ENCODE measurements around the gene MRPL34. TPM values are rescaled to one million over a fixed set of nuclear protein-coding genes. Genes with fewer than 3 reads are reported as not detected.

The MRPL34 gene
- polyA plus RNA-seq, 3 donors from 2014 or later = 189 to 270 (median 197) TPM

DNA sequence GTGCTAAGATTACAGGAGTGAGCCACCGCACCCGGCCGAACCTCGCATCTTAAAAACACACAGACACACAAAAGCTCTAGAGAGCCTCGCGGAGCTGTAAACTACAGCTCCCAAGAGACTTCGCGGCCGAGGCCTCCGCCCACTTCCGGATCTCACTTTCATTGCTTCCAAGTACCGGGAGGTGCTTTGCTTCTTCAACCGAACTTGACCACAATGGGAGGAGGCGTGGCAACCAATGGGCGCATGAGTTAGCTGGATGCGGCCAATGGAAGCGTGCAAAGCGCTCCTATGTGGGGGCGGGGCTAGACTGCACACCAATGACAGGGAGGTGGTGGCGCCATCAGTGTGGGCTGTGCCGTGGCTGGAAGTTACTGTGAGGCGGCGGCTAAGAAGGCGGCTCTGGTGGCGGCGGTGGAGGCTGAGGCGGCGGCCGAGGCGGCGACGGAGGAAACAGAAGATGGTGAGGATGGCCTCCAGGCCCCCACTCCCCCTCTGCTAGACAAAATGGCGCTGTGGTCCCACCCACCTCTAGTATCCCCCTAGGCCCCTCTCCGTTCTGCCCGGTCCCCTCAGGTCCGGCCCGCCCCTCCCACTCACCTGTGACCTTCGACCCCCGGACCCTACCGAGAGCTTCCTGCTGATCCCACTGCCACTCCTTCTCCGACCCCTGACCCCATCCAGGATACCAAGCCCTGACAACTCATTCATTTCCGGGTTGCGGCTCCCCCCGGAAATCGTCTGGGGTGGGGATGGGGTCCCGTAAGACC lies 3.7 kb downstream of the MRPL34 start, which contains the start of gene DDA1:
Gene DDA1, plus strand, starts transcription at position 366 of the 767 bp plus-strand sequence. Its CDS starts 92 bp downstream, at position 458.
- Mint-ChIP-seq H3K9me3 (no peaks in the 10 kb centered on the region), H3K4me1 (peaks cover 50 to 51% of the 10 kb centered on the region in 2 donors), H3K27ac (peak within 1 kb of the TSS; percentile 85 to 97 (median 94)), H3K4me3 (peak within 1 kb of the TSS; percentile 88 to 99 (median 95)), H3K27me3 (ENCODE audit: low read depth in 3 of 3) (peaks cover 6 to 11% (median 9%) of the 10 kb centered on the region in 3 donors), H3K36me3 (no peaks in the 10 kb centered on the region)
- peak; percentile 99 for DNase-seq

DNA sequence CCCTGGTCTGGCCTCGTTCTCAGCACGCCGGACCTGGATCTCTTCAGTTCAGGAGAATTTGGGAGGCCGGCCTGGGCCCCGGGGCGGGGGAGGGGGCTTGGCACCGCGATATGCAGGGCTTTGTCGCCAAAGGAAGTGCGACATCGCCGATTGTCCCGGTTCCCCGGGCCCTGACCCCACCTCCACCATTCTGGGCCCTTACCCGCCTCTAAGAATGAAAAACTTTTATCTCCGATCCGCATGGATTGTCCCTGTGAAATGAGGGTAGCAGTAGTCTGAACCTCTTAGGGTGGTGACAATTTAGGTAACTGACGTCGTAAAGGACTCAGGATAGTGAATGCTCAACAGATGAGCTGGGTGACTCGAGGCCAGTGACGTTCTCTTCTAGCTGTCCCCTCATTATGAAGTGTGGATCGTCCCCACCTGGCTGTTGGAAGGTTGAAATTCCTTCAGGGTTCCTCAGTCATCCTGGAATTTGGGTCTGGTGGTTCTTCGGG lies 4.3 kb downstream of the MRPL34 start:
- Mint-ChIP-seq H3K27ac (peak overlapping the region; percentile 85 to 97 (median 94)), H3K4me3 (peak overlapping the region; percentile 88 to 99 (median 95)), H3K4me1 (peaks cover 44 to 45% of the 10 kb centered on the region in 2 donors), H3K36me3 (no peaks in the 10 kb centered on the region), H3K9me3 (no peaks in the 10 kb centered on the region), H3K27me3 (ENCODE audit: low read depth in 3 of 3) (peaks cover 6 to 10% (median 9%) of the 10 kb centered on the region in 3 donors)
- no peak for DNase-seq

DNA sequence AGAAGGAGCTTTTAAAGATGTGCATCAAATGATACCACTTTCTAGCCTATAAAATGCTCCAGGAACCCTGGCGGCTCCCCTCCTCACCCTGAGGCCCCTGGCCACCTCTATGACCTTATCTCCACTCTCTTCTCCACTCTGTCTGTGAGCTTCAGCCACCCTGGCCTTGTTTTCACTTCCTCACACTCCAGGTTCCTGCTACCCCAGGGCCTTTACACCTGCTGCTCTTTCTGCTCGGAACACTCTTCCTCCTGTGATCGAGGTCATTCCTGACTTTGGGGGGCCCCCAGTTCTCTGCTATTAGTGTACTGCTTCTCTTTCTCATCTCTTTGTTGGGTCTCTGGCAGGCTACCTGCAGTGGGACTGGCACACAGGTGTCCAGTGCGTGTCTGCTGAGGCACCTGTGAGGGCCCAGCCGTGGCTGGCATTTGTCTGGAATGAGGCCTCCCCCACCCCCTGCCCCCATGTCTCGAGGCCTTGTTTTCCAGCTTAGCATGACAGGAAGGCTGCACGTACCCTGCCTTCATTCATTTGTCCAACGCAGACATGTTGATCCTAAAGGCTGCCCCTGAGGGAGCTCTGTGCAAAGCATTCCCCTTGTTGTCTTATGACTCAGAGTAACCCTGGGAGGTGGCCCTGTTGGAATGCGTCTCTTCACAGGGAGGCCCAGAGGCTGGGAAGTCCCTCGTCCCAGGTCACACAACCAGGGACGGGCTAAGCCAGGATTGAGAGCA lies 6.0 kb downstream of the MRPL34 start:
- Mint-ChIP-seq H3K9me3 (no peaks in the 10 kb centered on the region), H3K4me3 (peak overlapping the region; percentile 14 to 61 (median 46)), H3K27ac (peak overlapping the region in 4 of 6 donors; percentile 40 to 80 (median 44)), H3K36me3 (no peaks in the 10 kb centered on the region), H3K4me1 (peaks cover 30 to 34% of the 10 kb centered on the region in 2 donors), H3K27me3 (ENCODE audit: low read depth in 3 of 3) (peaks cover 5 to 9% (median 6%) of the 10 kb centered on the region in 3 donors)
- no peak for DNase-seq

DNA sequence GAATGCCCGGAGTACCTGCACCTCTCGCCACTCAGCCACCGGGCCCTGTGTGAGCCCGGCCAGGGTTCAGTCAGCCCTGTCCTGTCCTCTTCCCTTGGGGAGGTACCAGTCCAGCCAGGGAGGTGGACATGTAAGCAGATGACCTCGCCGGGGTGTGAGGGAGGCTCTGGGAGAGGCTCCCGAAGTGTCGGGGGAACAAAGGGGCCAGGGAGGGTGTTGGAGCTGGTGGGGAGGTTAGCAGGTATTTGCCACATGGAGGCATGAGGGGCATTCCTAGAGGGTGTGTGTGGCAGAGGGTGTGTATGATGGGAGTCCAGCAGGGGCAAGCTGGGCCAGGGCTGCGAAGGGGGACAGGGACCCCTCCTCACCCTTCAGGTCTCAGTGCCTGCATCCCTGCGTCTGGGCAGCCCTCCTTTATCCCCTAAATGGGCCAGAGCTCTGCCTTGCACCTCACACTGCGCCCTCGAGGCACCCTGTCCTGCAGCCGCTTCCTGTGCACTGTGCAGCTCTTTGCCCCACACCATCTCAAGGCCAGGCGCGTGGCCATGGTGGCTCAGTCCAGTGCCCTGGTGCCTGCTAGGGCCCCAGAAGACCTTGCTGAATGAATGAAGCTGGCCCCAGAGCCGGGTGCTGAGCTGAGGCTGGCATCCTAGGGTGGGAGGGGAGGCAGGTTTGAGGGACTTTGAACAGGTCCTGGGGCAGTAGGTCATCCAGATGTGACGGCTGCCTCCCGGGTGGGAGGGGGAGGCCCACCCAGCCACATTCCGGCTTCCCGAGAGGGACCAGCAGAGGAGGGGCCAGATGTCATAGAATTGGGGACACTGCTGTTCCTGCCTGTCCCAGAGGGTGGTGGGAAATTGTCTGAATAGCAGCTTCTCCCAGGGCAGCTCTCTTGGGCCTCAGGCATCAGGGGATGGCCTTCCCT lies 6.8 kb downstream of the MRPL34 start:
- no peaks in the 10 kb centered on the region for H3K9me3 Mint-ChIP-seq
- H3K4me3 Mint-ChIP-seq = no peak overlapping the region
- H3K27ac Mint-ChIP-seq = no peak overlapping the region

GRCh38 chr19:17314007-17314593 lies 8.4 kb downstream of the MRPL34 start:
- no peak overlapping the region for H3K4me3 Mint-ChIP-seq

More for the DNA sequence above, 6.8 kb downstream of the MRPL34 start:
- DNase-seq = no peak
- Mint-ChIP-seq H3K4me1 (peaks cover 28 to 32% of the 10 kb centered on the region in 2 donors), H3K36me3 (no peaks in the 10 kb centered on the region), H3K27me3 (ENCODE audit: low read depth in 3 of 3) (peaks cover 5 to 9% (median 6%) of the 10 kb centered on the region in 3 donors)

DNA sequence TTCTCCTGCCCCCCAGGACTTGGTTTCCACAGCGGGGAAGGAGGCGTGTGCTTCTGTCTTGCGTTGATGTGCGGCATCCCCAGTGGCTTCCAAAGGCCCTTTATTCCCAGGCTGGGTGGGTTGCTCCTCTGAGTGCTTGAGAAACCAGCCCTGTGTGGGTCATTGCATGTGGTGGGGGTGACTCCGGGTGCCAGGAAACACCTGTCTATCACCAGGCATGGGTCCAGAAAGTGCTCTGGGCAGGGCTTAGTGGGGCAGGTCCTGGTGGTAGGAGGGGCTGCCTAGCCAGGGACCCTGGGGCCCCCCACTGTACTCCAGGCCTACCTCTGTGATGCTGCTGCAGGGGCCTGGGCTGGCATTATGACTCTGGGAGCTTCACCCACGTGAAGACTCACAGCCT lies 13.3 kb downstream of the MRPL34 start:
- Mint-ChIP-seq H3K27me3 (ENCODE audit: low read depth in 3 of 3) (peaks cover 2 to 5% (median 3%) of the 10 kb centered on the region in 3 donors), H3K27ac (no peak overlapping the region), H3K4me1 (peaks cover 0 to 8% of the 10 kb centered on the region in 2 donors), H3K4me3 (no peak overlapping the region), H3K9me3 (no peaks in the 10 kb centered on the region), H3K36me3 (peaks cover 0 to 13% (median 4%) of the 10 kb centered on the region in 3 donors)
- no peak for DNase-seq

More at GRCh38 chr19:17314007-17314593, 8.4 kb downstream of the MRPL34 start:
- no peak for DNase-seq
- Mint-ChIP-seq H3K27me3 (ENCODE audit: low read depth in 3 of 3) (peaks cover 4 to 5% (median 4%) of the 10 kb centered on the region in 3 donors), H3K4me1 (peaks cover 17 to 25% of the 10 kb centered on the region in 2 donors), H3K9me3 (no peaks in the 10 kb centered on the region), H3K36me3 (no peaks in the 10 kb centered on the region), H3K27ac (no peak overlapping the region)

DNA sequence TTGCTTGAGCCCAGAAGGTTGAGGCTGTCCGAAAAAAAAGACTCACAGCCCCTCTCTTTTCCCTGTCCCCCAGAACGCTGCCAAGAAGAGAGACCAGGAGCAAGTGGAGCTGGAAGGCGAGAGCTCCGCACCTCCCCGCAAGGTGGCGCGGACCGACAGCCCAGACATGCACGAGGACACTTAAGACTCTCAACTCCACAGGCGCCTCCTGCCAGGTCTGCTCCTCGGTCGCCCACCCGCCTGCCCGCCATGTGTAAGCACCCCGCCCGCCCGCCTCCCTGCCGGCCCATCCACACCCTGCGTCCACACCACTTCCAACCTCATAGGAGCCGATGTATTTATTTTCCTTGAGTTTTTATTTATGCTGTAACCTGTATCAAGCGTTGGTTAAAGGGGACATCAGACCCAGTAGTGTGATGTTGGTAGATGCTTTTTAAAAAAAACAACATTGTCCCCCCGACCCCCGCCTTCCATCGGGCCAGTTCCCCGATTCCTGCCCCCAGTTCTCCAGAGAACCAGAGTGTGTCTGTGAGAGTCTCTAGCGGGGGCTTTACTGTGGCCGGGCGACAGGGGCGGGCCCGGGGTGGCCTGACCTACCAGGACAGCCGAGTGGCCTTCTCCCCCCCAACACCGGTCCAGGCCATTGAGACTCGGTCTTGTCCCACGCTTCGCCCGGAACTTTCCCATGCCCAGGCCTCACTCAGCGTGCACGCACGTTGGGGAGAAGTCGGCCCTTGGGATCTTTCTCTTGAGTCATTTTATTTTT lies 14.0 kb downstream of the MRPL34 start:
- H3K4me1 Mint-ChIP-seq = peaks cover 0 to 8% of the 10 kb centered on the region in 2 donors
- no peaks in the 10 kb centered on the region for H3K9me3 Mint-ChIP-seq
- no peak overlapping the region for H3K27ac Mint-ChIP-seq
- peaks cover 2 to 5% (median 3%) of the 10 kb centered on the region in 3 donors for H3K27me3 Mint-ChIP-seq (ENCODE audit: low read depth in 3 of 3)
- H3K4me3 Mint-ChIP-seq = no peak overlapping the region
- H3K36me3 Mint-ChIP-seq = peaks cover 0 to 13% (median 4%) of the 10 kb centered on the region in 3 donors
- no peak for DNase-seq

DNA sequence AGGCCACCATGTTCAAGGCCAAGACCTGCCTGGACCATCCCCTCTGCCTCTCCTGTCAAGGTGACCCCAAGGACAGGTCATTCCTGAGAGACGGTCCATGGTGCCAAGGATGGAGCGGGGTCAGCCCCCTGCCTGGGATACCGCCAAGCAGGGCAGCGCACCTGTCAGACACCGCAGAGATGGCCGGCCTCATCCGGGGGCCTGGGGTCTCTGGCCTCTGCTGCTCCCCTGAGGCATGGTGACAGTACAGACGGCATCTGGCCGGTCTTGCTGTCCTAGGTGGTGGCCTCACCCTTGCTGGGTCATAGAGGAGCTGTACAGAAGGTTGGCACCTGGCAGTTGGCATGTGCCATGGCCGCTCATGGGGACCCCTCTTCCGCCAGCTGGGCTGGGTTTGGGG lies 14.8 kb downstream of the MRPL34 start:
- Mint-ChIP-seq H3K4me3 (no peak overlapping the region), H3K36me3 (peaks cover 0 to 13% (median 4%) of the 10 kb centered on the region in 3 donors), H3K27me3 (ENCODE audit: low read depth in 3 of 3) (peaks cover 2 to 5% (median 3%) of the 10 kb centered on the region in 3 donors), H3K4me1 (peaks cover 0 to 8% of the 10 kb centered on the region in 2 donors), H3K27ac (no peak overlapping the region), H3K9me3 (no peaks in the 10 kb centered on the region)
- no peak for DNase-seq

DNA sequence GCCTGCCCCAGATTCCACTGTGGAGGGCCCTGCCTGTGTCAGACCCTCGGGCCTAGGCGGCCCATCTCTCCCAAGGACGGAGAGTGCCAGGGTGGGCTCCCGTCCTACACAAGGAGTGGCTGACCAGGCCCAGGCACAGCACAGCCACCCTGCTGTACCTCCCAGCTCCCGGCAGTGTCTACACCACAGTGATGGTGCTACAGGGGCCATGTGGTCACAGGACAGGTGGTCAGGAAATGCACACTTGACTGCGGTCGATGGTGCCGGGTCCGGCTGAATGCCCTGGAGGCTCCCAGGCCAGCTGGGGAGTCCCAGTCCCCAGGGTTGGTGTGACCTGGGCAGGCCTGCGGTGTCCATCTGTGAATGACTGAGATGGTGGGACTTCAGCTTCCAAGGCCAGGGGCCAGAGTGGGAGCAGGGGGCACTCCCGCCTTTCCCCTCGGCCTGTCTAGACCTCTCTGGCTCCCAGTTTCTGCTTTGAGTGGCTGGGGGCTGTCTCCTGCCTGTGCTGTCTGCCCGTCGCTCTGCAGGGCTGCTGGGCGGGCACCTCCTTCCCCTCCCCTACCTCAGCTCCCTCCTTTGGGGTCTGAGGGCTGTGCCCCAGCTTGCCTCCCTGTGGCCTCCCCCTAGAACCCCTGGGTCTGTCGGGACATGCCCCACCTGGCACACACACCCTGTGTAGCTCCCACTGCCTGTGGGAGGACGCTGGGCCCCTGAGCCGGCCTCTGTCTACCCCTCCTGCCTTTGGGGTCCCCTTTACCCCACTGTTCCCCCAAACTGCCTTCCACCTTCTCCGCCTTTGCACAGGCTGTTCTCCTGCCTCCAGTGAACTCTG lies 16.2 kb downstream of the MRPL34 start:
- peaks cover 0 to 6% of the 10 kb centered on the region in 2 donors for H3K4me1 Mint-ChIP-seq
- no peak overlapping the region for H3K27ac Mint-ChIP-seq
- peaks cover 0 to 13% (median 4%) of the 10 kb centered on the region in 3 donors for H3K36me3 Mint-ChIP-seq
- H3K27me3 Mint-ChIP-seq (ENCODE audit: low read depth in 3 of 3) = peaks cover 2 to 7% (median 2%) of the 10 kb centered on the region in 3 donors
- no peak for DNase-seq
- no peaks in the 10 kb centered on the region for H3K9me3 Mint-ChIP-seq
- H3K4me3 Mint-ChIP-seq = no peak overlapping the region

- no peak overlapping the region for H3K27ac Mint-ChIP-seq
- peaks cover 0 to 13% (median 4%) of the 10 kb centered on the region in 3 donors for H3K36me3 Mint-ChIP-seq
- DNase-seq = no peak
- H3K4me3 Mint-ChIP-seq = no peak overlapping the region
- peaks cover 0 to 7% of the 10 kb centered on the region in 2 donors for H3K4me1 Mint-ChIP-seq
- peaks cover 2 to 7% (median 2%) of the 10 kb centered on the region in 3 donors for H3K27me3 Mint-ChIP-seq (ENCODE audit: low read depth in 3 of 3)
- no peaks in the 10 kb centered on the region for H3K9me3 Mint-ChIP-seq
Measured at GRCh38 chr19:17322854-17323253, 17.2 kb downstream of the MRPL34 start.

DNA sequence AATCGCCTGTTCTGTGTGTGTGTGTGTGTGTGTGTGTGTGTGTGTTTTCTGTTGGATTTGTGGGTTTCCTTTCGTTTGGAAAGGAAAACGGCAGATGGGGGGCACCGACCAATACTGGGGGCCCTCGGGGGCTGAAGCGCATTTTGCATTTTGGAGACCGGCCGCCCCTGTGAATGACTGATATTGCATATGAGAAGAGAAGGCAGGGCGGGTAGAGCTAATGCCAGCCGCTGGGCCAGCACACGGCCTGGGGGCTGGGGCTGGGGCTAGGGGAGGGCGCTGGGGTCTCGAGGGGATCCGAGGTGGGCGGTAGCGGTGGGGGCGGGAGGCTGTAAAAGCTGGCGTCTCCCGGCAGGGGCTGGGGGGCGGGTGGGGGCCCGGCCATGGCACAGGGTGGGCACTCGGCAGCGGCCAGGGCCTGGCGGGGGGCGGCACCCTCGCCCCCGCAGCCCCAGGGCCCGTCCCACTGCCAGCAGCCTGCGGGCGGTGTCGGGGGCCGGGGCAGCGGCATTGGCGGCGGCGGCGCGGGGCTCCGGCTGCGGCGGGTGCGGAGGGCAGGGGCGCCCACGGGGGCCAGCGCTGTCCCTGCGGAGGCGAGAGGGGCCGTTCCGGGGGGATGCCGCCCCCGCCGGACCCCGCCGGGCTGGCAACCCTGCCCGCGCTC lies 17.8 kb downstream of the MRPL34 start:
- H3K27ac Mint-ChIP-seq = no peak overlapping the region
- H3K4me3 Mint-ChIP-seq = no peak overlapping the region
- H3K36me3 Mint-ChIP-seq = peaks cover 0 to 13% (median 4%) of the 10 kb centered on the region in 3 donors
- H3K27me3 Mint-ChIP-seq (ENCODE audit: low read depth in 3 of 3) = peaks cover 2 to 7% (median 2%) of the 10 kb centered on the region in 3 donors
- H3K9me3 Mint-ChIP-seq = no peaks in the 10 kb centered on the region
- peaks cover 0 to 7% of the 10 kb centered on the region in 2 donors for H3K4me1 Mint-ChIP-seq
- DNase-seq = no peak

Measured in immature natural killer cell (primary cell).